ENCODE results near the gene SYNDIG1.

- TF ChIP-seq SUZ12 (IDR thresholded peaks at IDR 0.05) (no peak), TARDBP (IDR thresholded peaks at IDR 0.05) (no peak), FOXM1 (IDR thresholded peaks at IDR 0.05; ENCODE audit: borderline replicate concordance) (no peak), ELF4 (IDR thresholded peaks at IDR 0.05) (no peak), BHLHE40 (IDR thresholded peaks at IDR 0.05; ENCODE audit: borderline replicate concordance) (no peak), SP1 (IDR thresholded peaks at IDR 0.05) (no peak), L3MBTL2 (conservative IDR thresholded peaks at IDR 0.05) (no peak)
Measured at GRCh38 chr20:24586523-24586840, 117.1 kb downstream of the SYNDIG1 start.
